H1 (cell line): ENCODE data around the gene PITPNC1. TPM values are rescaled to one million over a fixed set of nuclear protein-coding genes. Genes with fewer than 3 reads are reported as not detected.

ENCODE experiments used
- ATF2 ChIP-seq: IDR thresholded peaks from 2 replicates; pipeline ENCODE4 v1.6.1; 2012; ENCODE audit warnings: low read length, inconsistent platforms
- EGR1 ChIP-seq: IDR thresholded peaks from 2 replicates; pipeline ENCODE4 v1.6.1; 2011; ENCODE audit warnings: low read depth, low read length, borderline replicate concordance
- GABPA ChIP-seq: IDR thresholded peaks from 2 replicates; pipeline ENCODE4 v1.6.1; 2011; ENCODE audit warnings: mild to moderate bottlenecking, low read length, moderate library complexity, borderline replicate concordance; ENCODE audit not compliant: insufficient read depth
- HDAC6 ChIP-seq: IDR thresholded peaks from one replicate; pipeline ENCODE4 v1.7.1; 2012; ENCODE audit warnings: low read depth, mild to moderate bottlenecking, inconsistent platforms, low read length, moderate library complexity
- TAF1 ChIP-seq: IDR thresholded peaks from 2 replicates; pipeline ENCODE4 v1.6.1; 2011; ENCODE audit warnings: mild to moderate bottlenecking, low read depth, low read length
- polyA plus RNA-seq, 7 experiments: library from polyadenylated mRNA; depleted of rRNA in 3 of 7; stranded (reverse) in 5 of 7; unstranded in 2 of 7; fragments of >200 nt in 5 of 7; fragments of 200-250 nt in 2 of 7; gene quantifications; 1 replicate in 5 of 7; 2 replicates in 1 of 7; 4 replicates in 1 of 7; pipeline versions ENCODE4 v1.2.1 to v1.2.3, GENCODE V29; 2011 to 2013; ENCODE audit warnings: missing spikeins in 2 of 7, mixed read lengths in 2 of 7
- total RNA-seq: library from RNA; stranded (reverse); fragmentation: NEBNext Ultra II Directional; extraction: Animal tissue kit (Norgen Biotek cat#: 25700); gene quantifications from 2 replicates; pipeline ENCODE4 v1.2.1, GENCODE V29; 2021

Gene PITPNC1
- total and polyA plus RNA-seq, 2 of the 8 experiments (the other 6 are each of a cell fraction or from before 2014, with no cell fraction given): 17.6 to 54.7 TPM

- TF ChIP-seq HDAC6 (no peak), ATF2 (no peak), TAF1 (no peak), GABPA (no peak), EGR1 (no peak)
Measured at GRCh38 chr17:67679721-67680120, 302.6 kb downstream of the PITPNC1 start (continued).
